Activated T-helper 17 cell treated with anti-CD3 and anti-CD28 coated beads, Interleukin-2, amount 50 U/mL, for 72 hours (primary cell): Measurements from ENCODE around the gene GATA6. TPM values are rescaled to one million over a fixed set of nuclear protein-coding genes. Genes with fewer than 3 reads are reported as not detected.

Source experiments
- ATAC-seq: fragments of 150-1000 bp; cut with Tn5 transposase; replicated peaks from 2 replicates; pipeline ENCODE4 v1.10.0; 2021; ENCODE audit warnings: mild to moderate bottlenecking, moderate library complexity
- H3K27ac Mint-ChIP-seq: one replicate; pipeline ENCODE4 v1.8.0; 2022; ENCODE audit warnings: mixed read lengths
- H3K27me3 Mint-ChIP-seq: one replicate; pipeline ENCODE4 v1.8.0; 2022; ENCODE audit warnings: mixed read lengths
- H3K36me3 Mint-ChIP-seq: one replicate; pipeline ENCODE4 v1.8.0; 2022; ENCODE audit warnings: low read depth, mild to moderate bottlenecking, mixed read lengths
- H3K4me1 Mint-ChIP-seq: one replicate; pipeline ENCODE4 v1.8.0; 2022; ENCODE audit warnings: mixed read lengths
- H3K4me3 Mint-ChIP-seq: one replicate; pipeline ENCODE4 v1.8.0; 2022; ENCODE audit warnings: mild to moderate bottlenecking, mixed read lengths
- H3K9me3 Mint-ChIP-seq: one replicate; pipeline ENCODE4 v1.8.0; 2022; ENCODE audit warnings: mixed read lengths
- total RNA-seq, 2 donors: library from RNA; stranded (reverse); gene quantifications; one replicate each; pipeline ENCODE4 v1.2.3, GENCODE V29; 2022

Gene GATA6
- total RNA-seq, 2 donors from 2014 or later = not detected

DNA sequence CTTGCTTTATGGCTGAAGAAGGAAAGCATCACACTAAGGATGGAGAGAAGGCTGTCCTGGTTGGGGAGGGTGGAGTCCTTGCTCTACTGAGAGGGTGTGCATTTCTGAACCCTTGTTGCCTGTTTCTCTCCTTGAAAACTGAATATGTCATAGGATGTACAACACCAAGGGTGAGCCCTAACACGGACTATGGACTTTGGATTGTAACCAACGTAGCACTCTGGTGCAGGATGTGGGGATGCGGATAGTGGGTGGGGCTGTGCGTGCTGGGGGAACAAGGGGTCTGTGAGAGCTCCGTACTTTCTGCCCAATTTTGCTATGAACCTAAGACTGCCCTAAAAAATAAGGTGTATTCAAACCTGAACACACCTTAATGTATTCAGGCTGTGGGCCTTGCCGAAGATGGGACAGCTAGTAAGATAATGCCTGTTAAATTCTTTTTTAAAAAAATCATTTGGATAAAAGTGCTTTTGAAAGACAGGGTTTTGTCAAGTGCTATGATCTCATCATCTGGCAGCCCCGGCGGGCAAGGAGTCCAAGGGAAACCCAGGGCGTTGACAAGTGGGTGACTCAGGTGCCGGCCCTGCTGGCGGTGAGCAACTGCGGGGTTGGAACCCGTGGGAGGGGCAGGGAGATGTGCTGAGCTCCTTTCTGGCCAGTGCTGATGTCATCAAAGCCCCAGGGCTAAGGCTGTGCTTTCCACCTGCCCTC, 54.0 kb downstream of the GATA6 start:
- Mint-ChIP-seq H3K27me3 (no peaks in the 10 kb centered on the region), H3K4me1 (no peaks in the 10 kb centered on the region), H3K4me3 (no peak overlapping the region), H3K9me3 (no peaks in the 10 kb centered on the region), H3K27ac (no peak overlapping the region), H3K36me3 (no peaks in the 10 kb centered on the region)
- ATAC-seq = no peak

DNA sequence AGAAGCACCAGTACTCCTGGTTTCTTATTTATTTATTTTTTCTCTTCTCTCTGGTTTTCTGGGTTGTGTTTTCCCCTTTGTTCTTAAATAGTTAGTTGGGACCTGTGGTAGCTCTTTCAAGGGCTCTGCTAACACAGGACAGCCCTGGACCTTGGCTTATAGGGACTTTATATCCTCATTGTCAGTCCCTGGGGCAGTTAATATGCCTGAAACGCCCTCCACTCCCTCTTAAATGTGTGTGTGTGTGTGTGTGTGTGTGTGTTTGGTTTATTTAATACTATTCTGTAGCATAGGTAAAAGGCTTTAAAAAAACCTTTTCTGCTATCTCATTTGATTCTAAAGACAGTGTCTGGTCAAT, 54.6 kb downstream of the GATA6 start:
- Mint-ChIP-seq H3K9me3 (no peaks in the 10 kb centered on the region), H3K36me3 (no peaks in the 10 kb centered on the region), H3K27ac (no peak overlapping the region), H3K4me1 (no peaks in the 10 kb centered on the region), H3K4me3 (no peak overlapping the region), H3K27me3 (no peaks in the 10 kb centered on the region)
- no peak for ATAC-seq

DNA sequence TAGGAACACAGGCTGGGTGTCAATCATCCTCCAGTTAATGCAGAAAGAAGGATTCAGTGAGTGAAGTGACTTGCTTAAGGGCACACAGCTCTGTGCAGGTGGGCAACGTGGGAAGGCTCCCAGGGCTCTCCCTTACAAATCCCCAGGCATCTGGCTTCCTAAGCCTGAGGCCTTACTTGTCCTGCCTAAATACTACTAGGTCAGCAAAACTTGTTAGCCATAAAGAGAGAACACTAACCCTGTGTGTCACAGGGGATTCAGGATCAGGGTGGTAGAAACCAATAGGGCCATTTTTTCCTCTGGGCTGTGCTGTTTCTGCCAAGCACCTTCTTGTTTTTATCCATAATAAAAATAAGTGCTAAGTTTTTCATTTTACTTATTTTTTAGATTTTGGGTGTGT, 55.0 kb downstream of the GATA6 start:
- Mint-ChIP-seq H3K27me3 (peaks cover 1% of the 10 kb centered on the region), H3K36me3 (no peaks in the 10 kb centered on the region), H3K4me1 (no peaks in the 10 kb centered on the region), H3K9me3 (peaks cover 2% of the 10 kb centered on the region), H3K4me3 (no peak overlapping the region), H3K27ac (no peak overlapping the region)
- no peak for ATAC-seq

DNA sequence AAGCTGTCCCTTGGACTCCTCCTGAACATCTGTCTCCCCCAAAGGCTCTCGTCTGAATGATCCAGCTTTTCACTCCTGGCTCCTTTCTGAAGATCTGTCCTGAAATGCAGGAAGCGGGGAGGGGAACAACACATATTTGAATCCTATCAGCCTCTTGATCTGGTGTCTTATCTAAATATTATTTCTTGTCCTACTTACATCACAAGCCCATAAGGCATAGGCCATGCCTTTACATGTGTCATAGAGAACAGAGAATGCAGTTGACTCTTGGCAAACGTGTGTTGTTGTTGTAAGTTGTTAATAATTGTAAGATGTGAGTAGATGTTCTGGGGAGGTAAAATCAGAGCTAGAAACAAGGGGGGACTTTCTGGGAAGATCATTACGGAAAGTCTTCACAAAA, 57.4 kb downstream of the GATA6 start:
- no peak overlapping the region for H3K27ac Mint-ChIP-seq
- peaks cover 3% of the 10 kb centered on the region for H3K27me3 Mint-ChIP-seq
- H3K4me3 Mint-ChIP-seq = no peak overlapping the region
- peaks cover 4% of the 10 kb centered on the region for H3K9me3 Mint-ChIP-seq
- ATAC-seq = no peak
- no peaks in the 10 kb centered on the region for H3K4me1 Mint-ChIP-seq
- H3K36me3 Mint-ChIP-seq = no peaks in the 10 kb centered on the region

DNA sequence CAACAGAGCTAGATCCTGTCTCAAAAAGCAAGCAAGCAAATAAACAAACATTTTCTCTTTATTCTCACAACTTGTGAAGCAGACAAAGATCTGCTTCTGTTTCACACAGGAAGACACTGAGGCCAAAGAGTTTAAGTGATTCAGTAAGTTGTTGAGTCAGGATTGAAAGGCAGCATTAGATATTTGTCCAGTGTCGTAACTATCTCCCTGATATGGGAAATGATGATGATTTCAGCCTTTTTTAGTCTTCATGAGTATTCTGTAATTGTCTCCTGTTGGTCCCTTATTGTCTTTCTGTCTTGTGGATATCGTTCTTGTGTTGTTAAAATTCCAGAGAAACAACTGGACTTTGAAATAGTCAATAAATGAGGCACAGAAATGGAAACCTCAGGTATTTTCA, 59.6 kb downstream of the GATA6 start:
- Mint-ChIP-seq H3K36me3 (no peaks in the 10 kb centered on the region), H3K4me1 (no peaks in the 10 kb centered on the region), H3K4me3 (no peak overlapping the region), H3K9me3 (peaks cover 4% of the 10 kb centered on the region), H3K27me3 (peaks cover 3% of the 10 kb centered on the region), H3K27ac (no peak overlapping the region)
- ATAC-seq = no peak

DNA sequence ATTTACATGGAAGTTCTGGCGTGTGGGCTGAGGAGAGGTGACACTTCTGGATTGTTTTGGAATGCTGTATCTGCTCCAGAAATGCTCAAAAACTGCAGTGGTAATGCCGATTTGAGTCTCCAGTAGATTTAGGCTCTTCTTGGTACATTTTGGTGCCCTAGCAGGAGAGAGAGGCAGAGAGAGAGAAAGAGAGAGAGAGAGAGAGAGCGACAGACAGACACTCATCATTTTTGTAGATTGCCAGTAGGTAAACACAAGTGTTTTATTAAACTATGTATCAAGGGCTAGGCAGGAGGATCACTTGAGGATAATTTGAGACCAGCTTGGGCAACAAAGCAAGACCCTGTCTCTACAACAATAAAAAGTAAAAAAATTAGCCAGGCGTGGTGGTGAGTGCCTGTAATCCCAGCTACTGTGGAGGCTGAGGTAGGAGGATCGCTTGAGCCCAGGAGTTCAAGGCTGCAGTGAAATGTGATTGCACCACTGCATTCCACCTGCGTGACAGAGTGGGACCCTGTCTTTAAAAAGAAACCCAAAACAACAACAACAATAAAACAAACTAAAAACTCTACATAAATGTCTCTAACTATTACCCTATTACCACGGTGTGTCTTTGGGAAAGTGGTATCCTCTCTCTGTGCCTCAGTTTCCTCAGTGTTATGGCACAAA, 60.2 kb downstream of the GATA6 start:
- Mint-ChIP-seq H3K9me3 (peaks cover 8% of the 10 kb centered on the region), H3K4me1 (no peaks in the 10 kb centered on the region), H3K36me3 (no peaks in the 10 kb centered on the region), H3K27ac (no peak overlapping the region), H3K4me3 (no peak overlapping the region), H3K27me3 (peaks cover 3% of the 10 kb centered on the region)
- ATAC-seq = no peak

DNA sequence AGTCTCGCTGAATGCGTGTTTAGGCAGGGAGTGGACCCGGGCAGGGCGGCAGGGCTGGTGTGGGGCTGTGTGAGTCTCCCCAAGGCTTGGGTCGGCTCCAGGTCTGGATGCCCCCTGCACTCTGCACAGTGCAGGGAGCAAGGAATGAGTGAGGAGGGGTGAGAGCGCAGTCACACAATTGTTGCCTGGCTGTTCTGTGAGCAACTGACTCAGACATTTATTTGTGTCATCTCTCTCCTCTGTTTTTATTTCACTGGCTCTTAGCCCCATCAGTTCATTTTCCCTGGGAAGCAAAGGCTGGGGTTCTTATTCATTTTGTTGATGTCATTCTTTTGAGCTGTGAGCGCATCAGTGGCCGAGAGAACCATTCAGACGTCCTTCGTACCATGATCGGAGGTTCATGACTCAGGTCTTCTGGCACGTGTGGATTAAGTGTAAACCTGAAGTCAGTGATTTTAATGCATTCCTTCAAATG, 61.1 kb downstream of the GATA6 start:
- no peak for ATAC-seq
- Mint-ChIP-seq H3K27me3 (peaks cover 3% of the 10 kb centered on the region), H3K4me1 (no peaks in the 10 kb centered on the region), H3K4me3 (no peak overlapping the region), H3K9me3 (peaks cover 8% of the 10 kb centered on the region), H3K27ac (no peak overlapping the region), H3K36me3 (no peaks in the 10 kb centered on the region)

DNA sequence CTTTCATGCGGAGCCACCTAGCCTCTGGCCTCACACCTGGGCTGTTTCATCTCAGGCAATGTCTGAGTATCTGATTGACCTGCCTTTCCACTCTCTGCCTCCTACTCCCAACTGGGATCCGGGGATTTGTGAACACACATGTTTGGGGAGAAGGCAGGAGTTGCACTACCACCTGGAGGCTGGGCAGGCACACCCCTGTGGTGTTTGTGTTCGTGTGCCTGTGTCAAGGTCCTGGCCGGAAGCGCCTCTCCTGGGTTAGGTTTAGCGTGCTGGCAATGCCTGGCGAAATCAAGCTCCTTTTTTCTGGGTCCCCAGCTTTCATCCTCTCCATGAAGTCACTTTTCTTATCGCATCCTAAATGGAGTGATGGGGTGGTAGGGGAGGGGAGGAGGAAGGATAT, 63.9 kb downstream of the GATA6 start:
- H3K9me3 Mint-ChIP-seq = peaks cover 13% of the 10 kb centered on the region
- no peaks in the 10 kb centered on the region for H3K4me1 Mint-ChIP-seq

DNA sequence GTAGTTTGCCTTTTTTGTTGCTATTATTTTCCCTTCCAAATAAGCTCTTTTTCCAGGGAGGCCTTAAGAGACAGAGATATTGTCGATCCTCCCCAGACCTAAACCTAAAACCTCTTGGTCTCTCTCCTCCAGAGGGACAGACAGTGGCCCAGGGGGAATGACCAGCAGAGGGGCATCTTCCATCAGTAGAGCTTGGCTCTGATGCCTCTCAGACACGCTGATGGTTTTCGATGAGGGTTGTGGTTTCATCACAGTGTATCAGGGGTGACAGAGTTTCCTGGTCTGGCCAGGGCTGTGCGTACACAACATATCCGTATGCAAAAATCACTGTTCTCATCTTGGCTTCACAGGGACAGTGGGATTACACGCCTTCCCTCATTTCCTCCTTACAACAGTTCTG, 68.6 kb downstream of the GATA6 start:
- no peak for ATAC-seq
- Mint-ChIP-seq H3K36me3 (no peaks in the 10 kb centered on the region), H3K4me3 (no peak overlapping the region), H3K9me3 (peaks cover 8% of the 10 kb centered on the region), H3K4me1 (no peaks in the 10 kb centered on the region), H3K27me3 (no peaks in the 10 kb centered on the region), H3K27ac (no peak overlapping the region)

More for the DNA sequence above, 63.9 kb downstream of the GATA6 start:
- H3K27me3 Mint-ChIP-seq = peaks cover 3% of the 10 kb centered on the region
- no peaks in the 10 kb centered on the region for H3K36me3 Mint-ChIP-seq
- no peak overlapping the region for H3K27ac Mint-ChIP-seq
- H3K4me3 Mint-ChIP-seq = no peak overlapping the region
- no peak for ATAC-seq

DNA sequence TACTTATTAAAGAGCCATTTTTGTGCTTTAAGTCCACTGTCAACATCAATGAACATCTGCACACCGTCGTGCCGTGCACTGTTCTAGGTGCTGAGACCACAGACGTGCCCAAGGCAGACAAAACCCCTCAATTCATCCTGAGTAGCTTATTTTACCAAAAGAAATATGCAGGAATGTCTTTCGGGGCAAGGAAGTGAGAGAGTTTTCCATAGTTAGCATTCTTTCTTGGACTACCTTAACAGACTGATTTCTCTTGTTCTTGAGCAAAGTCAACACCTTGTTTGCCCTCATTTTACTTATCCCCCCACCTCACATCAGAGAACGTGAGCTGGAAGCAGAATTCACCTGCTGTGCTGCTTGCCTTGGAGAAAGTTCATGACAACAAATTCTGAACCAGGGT, 69.3 kb downstream of the GATA6 start:
- Mint-ChIP-seq H3K9me3 (peaks cover 8% of the 10 kb centered on the region), H3K4me1 (no peaks in the 10 kb centered on the region), H3K4me3 (no peak overlapping the region), H3K27ac (no peak overlapping the region), H3K36me3 (no peaks in the 10 kb centered on the region), H3K27me3 (no peaks in the 10 kb centered on the region)
- no peak for ATAC-seq

DNA sequence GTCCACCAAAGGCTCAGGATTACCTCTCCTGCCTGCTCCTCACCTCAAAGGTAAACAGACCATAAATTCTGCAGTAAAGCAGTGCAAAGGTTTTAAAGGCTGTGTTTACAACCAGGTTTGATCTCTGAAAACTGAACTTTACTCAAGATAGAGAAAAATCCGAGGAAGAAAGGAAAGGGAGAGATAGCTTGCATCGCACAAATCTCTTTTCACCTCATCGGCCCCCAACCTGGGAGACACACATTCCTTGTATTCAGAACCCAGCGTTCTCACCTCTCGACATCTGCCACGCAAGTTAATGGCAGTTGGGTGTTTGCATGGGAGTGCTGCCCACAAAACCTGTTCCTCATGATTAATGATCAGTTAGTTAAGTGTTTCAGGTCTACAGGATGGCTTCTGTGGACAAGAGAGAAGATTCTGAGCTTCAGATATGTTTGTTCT, 72.6 kb downstream of the GATA6 start:
- no peak for ATAC-seq
- no peaks in the 10 kb centered on the region for H3K27me3 Mint-ChIP-seq
- H3K36me3 Mint-ChIP-seq = no peaks in the 10 kb centered on the region
- H3K9me3 Mint-ChIP-seq = peaks cover 3% of the 10 kb centered on the region
- H3K4me3 Mint-ChIP-seq = no peak overlapping the region
- H3K27ac Mint-ChIP-seq = no peak overlapping the region
- no peaks in the 10 kb centered on the region for H3K4me1 Mint-ChIP-seq

DNA sequence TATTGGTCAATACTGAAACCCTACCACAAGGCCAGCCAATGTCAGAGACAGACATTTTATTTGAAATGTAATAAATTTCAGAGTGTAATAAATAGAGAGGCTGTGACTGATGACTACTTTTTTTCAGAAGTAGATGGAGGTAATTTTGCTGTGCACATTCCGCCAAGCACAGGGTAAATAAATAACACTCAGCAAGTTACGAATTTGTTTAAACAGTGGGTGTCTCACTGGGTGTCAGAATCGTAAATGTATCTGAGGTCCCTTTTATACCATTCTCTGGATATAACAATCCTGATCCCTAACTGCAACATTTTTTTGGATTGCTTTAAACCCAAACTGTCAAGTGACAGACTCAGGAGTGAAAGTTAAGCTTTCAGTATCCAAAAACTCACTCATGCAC, 74.1 kb downstream of the GATA6 start:
- Mint-ChIP-seq H3K27me3 (no peaks in the 10 kb centered on the region), H3K9me3 (peaks cover 5% of the 10 kb centered on the region), H3K4me1 (no peaks in the 10 kb centered on the region), H3K27ac (no peak overlapping the region), H3K36me3 (no peaks in the 10 kb centered on the region), H3K4me3 (no peak overlapping the region)
- no peak for ATAC-seq

DNA sequence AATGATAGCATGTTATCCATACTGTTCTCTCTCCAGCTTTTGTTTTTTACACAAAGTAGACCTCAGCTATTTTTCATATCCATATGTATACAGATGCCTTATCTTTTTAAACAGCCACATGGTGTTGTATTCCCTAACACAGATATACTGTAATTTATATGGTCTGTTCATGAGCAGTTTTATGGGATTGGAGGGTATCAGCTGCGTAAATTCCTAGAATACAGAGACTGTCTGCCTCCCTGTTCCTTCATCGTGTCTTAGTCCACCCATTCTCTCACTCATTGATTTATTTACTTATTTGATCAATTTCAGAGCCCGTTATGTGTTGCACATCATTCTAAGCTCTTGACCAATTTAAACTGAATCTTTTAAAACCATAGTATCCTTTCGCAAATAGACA, 80.6 kb downstream of the GATA6 start:
- H3K4me3 Mint-ChIP-seq = no peak overlapping the region
- H3K4me1 Mint-ChIP-seq = no peaks in the 10 kb centered on the region
- H3K27ac Mint-ChIP-seq = no peak overlapping the region
- H3K9me3 Mint-ChIP-seq = peaks cover 7% of the 10 kb centered on the region
- ATAC-seq = no peak
- no peaks in the 10 kb centered on the region for H3K27me3 Mint-ChIP-seq
- no peaks in the 10 kb centered on the region for H3K36me3 Mint-ChIP-seq

DNA sequence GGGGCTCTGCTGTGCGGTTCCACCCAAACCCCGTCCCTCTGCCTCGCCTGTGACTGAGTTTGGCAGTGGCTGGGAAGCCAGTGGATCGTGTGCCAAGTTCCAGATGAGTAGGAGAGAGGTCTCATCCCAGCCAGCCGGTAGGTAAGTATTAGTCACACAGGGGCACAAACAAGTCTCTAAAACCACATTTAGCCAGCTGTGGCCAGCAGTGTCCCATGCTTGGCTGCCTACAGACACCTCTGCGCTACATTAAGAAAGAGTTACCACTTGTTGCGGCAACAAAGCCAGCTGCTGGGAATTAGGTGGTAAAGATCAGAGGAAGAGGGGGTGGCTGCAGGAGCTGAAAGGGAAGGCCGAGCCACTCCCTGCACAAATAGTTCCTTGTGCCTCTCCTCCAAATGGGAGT, 81.2 kb downstream of the GATA6 start:
- Mint-ChIP-seq H3K4me1 (no peaks in the 10 kb centered on the region), H3K4me3 (no peak overlapping the region), H3K27me3 (no peaks in the 10 kb centered on the region), H3K27ac (no peak overlapping the region), H3K9me3 (peaks cover 7% of the 10 kb centered on the region), H3K36me3 (no peaks in the 10 kb centered on the region)
- ATAC-seq = no peak
